DND-41 (cell line): ENCODE results near the gene TTC14.

ENCODE experiments used
- CTCF ChIP-seq: IDR thresholded peaks from 2 replicates; pipeline ENCODE4 v1.5.1; 2012; ENCODE audit warnings: borderline replicate concordance, low read length, moderate library complexity, mild to moderate bottlenecking; ENCODE audit not compliant: poor library complexity, severe bottlenecking; ENCODE audit errors: extremely low read depth
- EZH2 ChIP-seq: IDR thresholded peaks from 3 replicates; pipeline ENCODE4 v1.6.1; 2012; ENCODE audit warnings: borderline replicate concordance, low read depth, mild to moderate bottlenecking, moderate library complexity, low read length, inconsistent platforms; ENCODE audit not compliant: severe bottlenecking

- TF ChIP-seq CTCF (no peak), EZH2 (no peak)
Observed at GRCh38 chr3:180615954-180616353, 14.0 kb downstream of the TTC14 start.
